Measurements from ENCODE around the gene KCNK3. TPM values are rescaled to one million over a fixed set of nuclear protein-coding genes. Genes with fewer than 3 reads are reported as not detected.

KCNK3 gene
- total RNA-seq, 1 donor from 2014 or later, result 2.7 TPM

DNA sequence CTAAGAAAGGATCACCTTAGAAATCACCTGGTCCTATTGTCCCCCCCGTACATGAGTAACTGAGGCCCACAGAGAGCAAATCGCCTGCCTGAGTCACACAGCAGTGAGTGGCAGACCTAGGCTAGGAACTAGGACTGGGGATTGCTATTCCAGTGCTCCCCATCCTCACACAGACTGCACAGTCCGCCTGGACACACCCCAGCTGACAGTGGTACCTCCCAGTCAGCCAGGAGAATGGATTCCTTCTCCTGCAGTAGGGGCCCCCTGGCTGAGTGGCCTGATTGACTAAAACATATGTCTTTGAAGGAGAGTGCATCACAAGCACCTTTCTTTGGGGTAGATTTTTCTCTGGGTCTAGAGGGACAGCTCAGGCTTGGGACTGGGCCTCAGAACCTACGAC is 39.2 kb downstream of the KCNK3 start:
- DNase-seq (ENCODE audit: extremely low spot score, unreplicated experiment), result no peak
- no peaks in the 10 kb centered on the region for H3K4me1 Mint-ChIP-seq (ENCODE audit: unreplicated experiment)
- no peaks in the 10 kb centered on the region for H3K27me3 Mint-ChIP-seq
- no peak overlapping the region for H3K4me3 Mint-ChIP-seq
- no peaks in the 10 kb centered on the region for H3K9me3 Mint-ChIP-seq
- no peaks in the 10 kb centered on the region for H3K36me3 Mint-ChIP-seq
- no peak overlapping the region for H3K27ac Mint-ChIP-seq
- TF ChIP-seq, protein P1, sequence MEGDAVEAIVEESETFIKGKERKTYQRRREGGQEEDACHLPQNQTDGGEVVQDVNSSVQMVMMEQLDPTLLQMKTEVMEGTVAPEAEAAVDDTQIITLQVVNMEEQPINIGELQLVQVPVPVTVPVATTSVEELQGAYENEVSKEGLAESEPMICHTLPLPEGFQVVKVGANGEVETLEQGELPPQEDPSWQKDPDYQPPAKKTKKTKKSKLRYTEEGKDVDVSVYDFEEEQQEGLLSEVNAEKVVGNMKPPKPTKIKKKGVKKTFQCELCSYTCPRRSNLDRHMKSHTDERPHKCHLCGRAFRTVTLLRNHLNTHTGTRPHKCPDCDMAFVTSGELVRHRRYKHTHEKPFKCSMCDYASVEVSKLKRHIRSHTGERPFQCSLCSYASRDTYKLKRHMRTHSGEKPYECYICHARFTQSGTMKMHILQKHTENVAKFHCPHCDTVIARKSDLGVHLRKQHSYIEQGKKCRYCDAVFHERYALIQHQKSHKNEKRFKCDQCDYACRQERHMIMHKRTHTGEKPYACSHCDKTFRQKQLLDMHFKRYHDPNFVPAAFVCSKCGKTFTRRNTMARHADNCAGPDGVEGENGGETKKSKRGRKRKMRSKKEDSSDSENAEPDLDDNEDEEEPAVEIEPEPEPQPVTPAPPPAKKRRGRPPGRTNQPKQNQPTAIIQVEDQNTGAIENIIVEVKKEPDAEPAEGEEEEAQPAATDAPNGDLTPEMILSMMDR (conservative IDR thresholded peaks at IDR 0.05), result no peak

DNA sequence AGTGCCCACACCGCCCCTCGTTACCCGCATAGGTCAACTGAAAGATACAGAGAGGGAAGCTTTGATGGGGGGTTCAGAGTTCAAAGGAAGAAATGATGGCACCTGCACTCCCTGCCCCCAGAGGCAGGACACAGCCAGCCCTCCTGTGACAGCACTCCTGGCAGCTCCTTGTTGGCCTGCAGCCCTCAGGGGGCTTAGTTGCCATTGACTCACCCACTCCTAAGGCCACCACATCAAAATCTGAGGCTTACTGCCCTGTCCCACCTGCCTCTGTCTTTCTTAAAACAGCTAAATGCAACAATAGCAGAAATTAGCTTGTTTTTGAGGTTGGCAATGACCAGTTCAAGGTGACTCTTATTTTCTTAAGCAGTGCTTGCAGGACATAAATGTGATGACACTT is 39.9 kb downstream of the KCNK3 start:
- TF ChIP-seq, protein P1 (conservative IDR thresholded peaks at IDR 0.05), result no peak
- no peak overlapping the region for H3K4me3 Mint-ChIP-seq
- no peak overlapping the region for H3K27ac Mint-ChIP-seq
- no peaks in the 10 kb centered on the region for H3K36me3 Mint-ChIP-seq
- H3K9me3 Mint-ChIP-seq, result no peaks in the 10 kb centered on the region
- H3K4me1 Mint-ChIP-seq (ENCODE audit: unreplicated experiment), result no peaks in the 10 kb centered on the region
- DNase-seq (ENCODE audit: extremely low spot score, unreplicated experiment), result no peak
- no peaks in the 10 kb centered on the region for H3K27me3 Mint-ChIP-seq

DNA sequence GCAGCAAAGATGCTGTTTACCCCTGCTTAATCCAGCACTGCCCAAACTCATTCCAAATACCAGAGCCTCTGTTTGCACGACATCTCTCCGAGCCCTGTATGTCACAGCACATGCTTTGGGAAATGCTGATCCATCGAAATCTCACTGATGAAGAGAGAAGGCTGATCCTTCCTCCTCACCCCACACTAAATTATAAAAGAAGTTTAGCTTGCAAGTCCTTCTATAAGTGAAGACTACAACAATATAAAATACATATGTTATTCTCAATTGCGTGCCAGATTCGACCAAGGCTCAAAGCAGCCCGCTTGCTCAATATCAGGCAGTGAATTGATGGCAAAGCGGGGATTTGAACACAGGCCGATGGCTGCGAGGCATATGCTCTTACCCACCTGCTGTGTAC is 40.9 kb downstream of the KCNK3 start:
- Mint-ChIP-seq H3K9me3 (no peaks in the 10 kb centered on the region), H3K27me3 (no peaks in the 10 kb centered on the region), H3K4me1 (ENCODE audit: unreplicated experiment) (no peaks in the 10 kb centered on the region), H3K27ac (no peak overlapping the region), H3K36me3 (no peaks in the 10 kb centered on the region), H3K4me3 (no peak overlapping the region)
- TF ChIP-seq, protein P1 (conservative IDR thresholded peaks at IDR 0.05), result no peak
- DNase-seq (ENCODE audit: extremely low spot score, unreplicated experiment), result no peak

DNA sequence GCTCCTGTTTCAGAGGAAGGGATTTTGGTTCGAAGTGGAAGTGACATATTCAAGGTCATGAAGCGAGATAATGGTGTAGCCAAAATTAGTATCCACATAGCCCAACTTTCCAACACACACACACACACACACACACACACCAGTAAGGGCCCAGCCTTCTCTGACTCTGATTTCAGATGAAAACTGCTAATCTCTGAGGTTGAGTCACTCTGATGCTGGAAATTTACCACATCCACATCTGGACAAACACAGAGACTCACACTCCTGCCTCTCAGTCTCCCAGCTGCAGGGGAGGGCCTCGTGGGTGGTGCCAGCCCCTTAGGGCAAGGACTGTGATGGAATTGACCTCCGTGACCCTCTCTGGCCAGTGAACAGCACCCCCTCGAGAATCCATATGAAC is 42.6 kb downstream of the KCNK3 start:
- H3K27ac Mint-ChIP-seq, result no peak overlapping the region
- no peak overlapping the region for H3K4me3 Mint-ChIP-seq
- no peaks in the 10 kb centered on the region for H3K27me3 Mint-ChIP-seq

DNA sequence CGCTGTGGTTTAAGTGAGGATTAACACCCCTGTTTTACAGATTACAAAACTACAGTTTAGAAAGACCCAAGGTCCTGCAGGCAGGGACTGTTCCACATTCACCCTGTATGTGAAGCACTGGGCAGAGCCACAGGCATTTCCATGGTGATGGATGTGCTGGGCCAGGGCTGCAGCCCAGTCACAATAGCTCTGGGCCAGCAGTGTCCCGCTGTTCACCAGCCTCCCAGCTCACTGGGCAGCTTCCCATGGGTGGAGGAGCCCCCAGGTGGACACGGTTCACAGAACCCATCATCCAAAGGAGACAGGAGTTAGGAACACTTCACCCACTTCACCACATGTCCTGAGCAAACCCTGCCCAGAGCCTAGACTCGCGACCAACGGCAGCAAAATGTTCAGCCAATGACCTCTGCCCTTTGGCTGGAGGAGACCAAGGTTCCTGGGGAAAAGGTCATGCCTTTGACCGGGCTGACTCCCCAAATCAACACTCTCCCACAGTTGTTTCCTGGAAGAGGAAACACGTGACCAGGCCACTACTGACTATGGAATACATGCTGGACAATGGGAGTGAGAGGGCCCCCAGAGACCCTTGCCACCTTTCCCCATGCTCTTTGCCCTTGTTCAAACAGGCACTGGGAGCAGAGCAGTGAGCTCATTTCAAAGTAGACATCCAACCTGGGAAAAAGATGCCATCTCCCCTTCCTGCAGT is 43.5 kb downstream of the KCNK3 start:
- peaks cover 5% of the 10 kb centered on the region for H3K4me1 Mint-ChIP-seq (ENCODE audit: unreplicated experiment)
- H3K36me3 Mint-ChIP-seq, result no peaks in the 10 kb centered on the region
- no peak overlapping the region for H3K4me3 Mint-ChIP-seq
- no peak overlapping the region for H3K27ac Mint-ChIP-seq
- no peaks in the 10 kb centered on the region for H3K9me3 Mint-ChIP-seq
- no peak for DNase-seq (ENCODE audit: extremely low spot score, unreplicated experiment)
- H3K27me3 Mint-ChIP-seq, result no peaks in the 10 kb centered on the region
- TF ChIP-seq, protein P1 (conservative IDR thresholded peaks at IDR 0.05), result no peak

More for the DNA sequence above, 42.6 kb downstream of the KCNK3 start:
- H3K9me3 Mint-ChIP-seq, result no peaks in the 10 kb centered on the region
- TF ChIP-seq, protein P1 (conservative IDR thresholded peaks at IDR 0.05), result no peak
- H3K36me3 Mint-ChIP-seq, result no peaks in the 10 kb centered on the region
- H3K4me1 Mint-ChIP-seq (ENCODE audit: unreplicated experiment), result no peaks in the 10 kb centered on the region
- DNase-seq (ENCODE audit: extremely low spot score, unreplicated experiment), result no peak

All from type B pancreatic cell (in vitro differentiated cells).